KG1 (cell line): ENCODE results near the gene PLEKHB2.
"Not testable (repeated sequence)": the region's sequence is repeated elsewhere in the genome, so short reads cannot be mapped to it uniquely, and the experiment has no call there.

Source experiments
- DNase-seq: peaks from one replicate; lab custom pipeline; 2025; lab: John Stamatoyannopoulos, UW

The PLEKHB2 gene

DNA sequence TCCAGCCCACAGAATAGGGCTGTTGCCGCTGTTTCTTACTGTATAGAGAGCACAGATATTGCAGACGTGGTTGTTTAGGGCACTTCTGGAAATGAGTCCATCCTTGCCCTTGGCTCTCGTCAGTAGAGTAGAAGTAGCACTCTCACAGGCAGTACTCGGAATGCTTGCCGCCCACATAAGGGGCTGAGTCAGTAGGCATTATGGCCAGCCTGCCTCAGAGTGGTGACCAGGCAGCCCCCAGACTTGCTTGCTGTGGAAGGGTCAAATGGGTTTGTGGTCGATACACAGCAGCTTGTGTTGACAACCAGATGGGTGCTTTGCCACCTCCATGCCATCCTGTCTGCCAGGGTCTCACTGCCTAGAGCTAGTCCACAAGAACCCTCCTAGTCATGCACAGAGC, 38.7 kb downstream of the PLEKHB2 start:
- no peak for DNase-seq

DNA sequence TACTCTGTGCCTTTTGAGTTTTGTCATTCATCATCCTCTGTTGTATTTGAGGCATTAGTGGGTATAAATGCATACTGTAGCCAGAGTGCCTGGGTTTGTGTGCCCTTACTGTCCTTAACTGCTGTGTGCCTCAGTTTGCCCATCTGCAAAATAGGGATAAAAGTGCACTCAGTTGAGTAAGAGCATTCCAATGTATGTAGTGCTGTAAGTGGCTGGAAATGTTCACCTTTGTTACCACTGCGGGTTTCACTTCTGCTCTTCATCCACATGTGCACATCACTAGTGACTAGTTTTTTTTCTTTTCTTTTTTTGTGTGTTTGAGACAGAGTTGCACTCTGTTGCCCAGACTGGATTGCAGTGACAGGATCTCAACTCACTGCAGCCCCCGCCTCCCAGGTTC, 39.9 kb downstream of the PLEKHB2 start:
- no peak for DNase-seq

DNA sequence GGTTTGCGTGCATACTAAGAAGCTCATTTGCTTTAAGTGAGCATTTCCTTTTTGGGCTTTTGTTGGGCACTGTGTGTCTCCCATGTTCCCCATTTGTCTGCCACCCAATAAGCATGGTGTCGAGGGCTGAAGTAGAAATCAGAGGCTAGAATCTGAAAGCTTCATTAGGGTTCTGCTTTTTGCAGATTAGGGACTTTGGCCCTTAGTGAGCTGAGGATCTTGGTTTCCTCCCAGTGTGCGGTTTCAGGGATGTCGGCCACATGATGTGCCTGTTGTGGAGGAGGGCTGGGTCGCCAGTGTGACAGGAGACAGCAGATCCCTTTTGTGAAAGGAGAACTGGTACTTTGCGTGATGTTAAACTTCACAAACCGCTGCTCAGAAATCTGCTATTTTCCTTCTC, 41.1 kb downstream of the PLEKHB2 start:
- peak; percentile 45 for DNase-seq

DNA sequence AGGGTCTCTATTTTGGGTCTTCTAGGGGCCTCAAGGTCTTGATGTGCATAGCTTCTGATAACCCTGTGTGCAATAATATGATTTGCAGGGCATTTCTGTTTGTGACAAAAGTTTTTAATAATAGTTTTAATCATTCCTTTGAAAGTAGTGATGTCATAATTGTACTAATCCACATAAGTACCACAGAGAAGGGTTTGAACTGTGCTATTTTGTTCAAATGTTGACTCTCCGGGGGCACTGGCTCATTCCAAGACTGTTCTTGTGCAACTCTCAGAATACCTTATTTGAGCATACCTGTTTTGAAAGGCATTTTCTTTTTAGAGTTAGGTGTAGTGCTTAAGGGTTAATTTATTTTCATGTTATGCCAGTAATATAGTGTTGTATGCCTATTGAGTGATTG, 41.6 kb downstream of the PLEKHB2 start:
- no peak for DNase-seq

DNA sequence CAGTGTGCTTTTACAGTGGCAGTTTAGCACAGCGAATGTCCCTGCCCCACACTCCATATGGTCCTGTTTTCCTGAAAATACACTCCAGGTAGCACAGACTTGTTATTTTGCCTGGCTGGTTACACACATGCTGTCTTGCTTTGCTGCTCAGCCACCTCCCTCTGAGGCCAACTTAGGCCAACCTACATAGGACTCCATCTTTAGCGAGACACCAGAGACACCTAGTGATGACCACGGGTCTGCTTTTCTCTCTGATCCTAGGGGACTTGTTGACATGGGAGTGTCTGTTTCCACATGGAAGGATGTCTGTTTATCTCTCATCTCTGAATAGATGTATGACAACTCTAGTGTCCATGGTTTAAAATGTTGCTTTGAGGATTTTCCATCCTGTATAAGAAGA, 43.3 kb downstream of the PLEKHB2 start:
- no peak for DNase-seq

DNA sequence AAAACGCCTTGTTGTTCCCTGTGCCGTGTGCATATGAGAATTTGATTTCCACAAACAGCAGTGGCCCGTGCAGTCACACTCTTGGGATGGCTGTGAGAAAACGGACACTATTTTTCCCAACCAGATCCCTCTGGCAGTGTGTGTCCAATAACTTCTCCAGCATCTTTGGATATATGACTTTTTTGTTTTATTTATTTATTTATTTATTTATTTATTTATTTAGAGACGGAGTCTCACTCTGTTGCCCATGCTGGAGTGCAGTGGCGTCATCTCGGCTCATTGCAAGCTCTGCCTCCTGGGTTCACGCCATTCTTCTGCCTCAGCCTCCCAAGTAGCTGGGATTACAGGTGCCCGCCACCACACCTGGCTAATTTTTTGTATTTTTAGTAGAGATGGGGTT, 45.0 kb downstream of the PLEKHB2 start:
- DNase-seq = not testable (repeated sequence)

DNA sequence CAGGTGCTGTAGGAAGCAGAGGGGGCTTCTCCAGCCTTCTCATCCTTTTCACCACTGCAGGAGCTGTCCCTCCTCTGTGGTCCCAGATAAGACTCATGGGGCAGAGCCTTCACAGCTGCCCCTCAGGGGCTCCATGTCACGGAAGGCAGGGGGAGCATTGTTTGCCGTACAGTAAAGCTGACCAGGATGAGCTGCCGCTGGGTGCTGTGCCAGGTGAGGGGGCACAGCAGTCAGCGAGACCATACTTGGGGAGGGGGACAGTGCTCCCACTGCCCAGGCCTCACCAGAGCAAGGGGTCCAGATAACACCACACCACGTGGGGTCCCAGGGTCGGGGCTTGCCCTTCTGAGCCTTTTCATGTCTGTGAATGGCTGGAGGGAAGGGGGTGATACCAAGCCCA, 46.3 kb downstream of the PLEKHB2 start:
- no peak for DNase-seq

DNA sequence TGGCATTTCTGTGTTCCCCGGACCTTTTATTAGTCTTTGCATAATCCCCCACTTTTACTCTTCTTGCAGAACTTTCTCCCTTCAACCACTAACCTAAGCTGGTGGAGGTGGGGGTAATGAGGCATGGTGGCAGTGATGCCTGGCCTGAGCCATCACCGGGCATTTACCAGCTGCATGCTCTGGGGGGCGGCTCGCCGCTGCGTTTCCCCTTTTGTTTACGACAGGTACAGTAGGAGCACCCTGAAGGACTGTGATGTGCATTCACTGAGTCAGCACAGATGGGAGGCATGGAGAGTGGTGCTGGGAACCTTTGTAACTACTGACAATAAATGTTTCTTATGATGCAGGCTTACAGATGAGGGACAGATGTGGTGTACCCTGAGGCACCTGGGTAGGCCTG, 46.9 kb downstream of the PLEKHB2 start:
- DNase-seq = no peak

DNA sequence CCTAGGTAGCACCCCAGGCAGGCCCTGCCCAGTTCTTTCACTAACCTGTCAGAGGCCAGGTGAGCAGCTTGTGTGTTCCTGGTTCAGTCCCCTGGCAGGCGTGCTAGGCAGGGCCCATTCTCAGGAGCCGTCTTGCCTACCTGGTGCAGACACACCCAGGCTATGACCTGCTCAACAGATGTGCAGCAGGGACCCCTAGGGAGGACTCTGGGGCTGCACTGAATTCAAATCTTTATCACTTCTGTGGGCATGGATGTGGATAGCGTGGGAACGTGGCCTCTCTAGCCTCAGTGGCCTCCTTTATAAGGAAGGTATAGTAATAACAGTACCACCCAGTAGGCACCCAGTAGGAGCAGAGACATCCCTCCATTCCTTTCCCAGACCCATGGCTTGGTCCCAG, 48.4 kb downstream of the PLEKHB2 start:
- DNase-seq = no peak

DNA sequence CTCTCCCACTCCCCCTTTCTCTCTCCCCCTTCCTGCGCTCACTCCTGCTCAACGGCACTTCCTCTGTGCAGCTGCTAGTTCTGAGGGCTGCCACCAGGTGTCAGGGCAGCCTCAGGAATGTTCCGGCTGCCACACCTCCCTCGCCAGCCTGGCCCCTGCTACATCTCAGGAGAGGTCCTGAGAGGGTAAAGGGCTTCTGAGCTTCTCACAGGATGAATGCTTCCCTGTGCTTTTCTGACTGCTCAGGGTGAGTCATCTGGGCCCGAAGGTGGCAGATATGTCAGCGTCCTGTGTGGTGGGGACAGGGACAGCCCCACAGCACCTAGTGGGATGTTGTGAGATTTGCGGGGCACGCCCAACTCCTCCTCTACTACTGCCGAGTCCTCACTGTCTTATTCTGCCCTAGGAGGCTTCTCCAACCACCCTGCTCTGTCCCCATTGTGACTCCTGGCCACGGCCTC, 49.0 kb downstream of the PLEKHB2 start:
- DNase-seq = peak; percentile 7

DNA sequence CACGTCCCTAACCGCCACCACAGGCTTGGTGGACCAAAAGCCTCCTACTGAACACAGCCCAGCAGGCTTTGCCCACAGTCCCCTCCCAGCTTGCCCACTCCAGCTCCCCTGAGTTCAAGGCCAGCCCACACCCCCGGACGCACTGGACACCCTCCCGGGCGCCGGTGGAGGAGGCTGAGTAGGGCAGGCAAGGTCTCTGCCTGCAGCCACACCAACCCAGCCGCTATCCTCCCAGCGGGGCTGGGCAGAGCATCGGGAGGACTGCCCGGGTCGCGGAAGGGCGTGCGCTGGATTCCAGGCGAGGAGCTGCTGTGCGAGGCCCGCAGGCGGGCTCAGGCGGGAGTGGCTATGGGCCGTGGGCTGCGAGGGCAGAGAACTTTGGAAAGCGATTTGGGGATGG, 49.5 kb downstream of the PLEKHB2 start:
- no peak for DNase-seq

DNA sequence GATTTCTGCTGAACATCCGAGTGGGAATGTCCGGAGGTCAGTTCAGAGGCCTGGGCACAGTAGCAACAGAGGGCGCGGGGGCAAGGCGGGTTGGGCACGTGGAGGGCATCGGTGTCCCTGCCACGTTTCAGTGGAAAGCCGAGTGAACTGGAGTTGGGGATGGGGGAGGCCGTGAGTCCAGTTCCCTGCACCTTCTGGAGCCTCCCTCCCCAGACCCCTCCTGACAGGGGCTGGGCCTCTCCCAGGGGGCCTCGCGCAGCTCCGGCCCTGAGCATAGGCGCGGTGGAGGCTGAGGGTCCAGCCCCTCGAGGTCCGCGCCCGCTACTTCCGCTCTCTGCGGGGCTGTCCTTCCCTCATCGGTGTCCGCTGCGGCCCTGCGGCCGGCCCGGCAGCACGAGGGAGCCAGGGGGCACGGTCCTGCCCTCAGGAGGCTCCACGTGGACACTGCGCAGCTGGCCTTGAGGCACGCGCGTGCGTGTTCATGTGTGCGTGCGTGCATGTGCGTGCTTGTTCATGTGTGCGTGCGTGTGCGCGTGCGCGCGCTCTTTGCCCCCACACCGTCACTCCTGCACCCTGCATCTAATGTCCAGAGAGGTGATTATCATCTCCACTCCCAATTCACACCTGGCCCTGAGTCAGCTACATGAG, 50.2 kb downstream of the PLEKHB2 start:
- DNase-seq = no peak

DNA sequence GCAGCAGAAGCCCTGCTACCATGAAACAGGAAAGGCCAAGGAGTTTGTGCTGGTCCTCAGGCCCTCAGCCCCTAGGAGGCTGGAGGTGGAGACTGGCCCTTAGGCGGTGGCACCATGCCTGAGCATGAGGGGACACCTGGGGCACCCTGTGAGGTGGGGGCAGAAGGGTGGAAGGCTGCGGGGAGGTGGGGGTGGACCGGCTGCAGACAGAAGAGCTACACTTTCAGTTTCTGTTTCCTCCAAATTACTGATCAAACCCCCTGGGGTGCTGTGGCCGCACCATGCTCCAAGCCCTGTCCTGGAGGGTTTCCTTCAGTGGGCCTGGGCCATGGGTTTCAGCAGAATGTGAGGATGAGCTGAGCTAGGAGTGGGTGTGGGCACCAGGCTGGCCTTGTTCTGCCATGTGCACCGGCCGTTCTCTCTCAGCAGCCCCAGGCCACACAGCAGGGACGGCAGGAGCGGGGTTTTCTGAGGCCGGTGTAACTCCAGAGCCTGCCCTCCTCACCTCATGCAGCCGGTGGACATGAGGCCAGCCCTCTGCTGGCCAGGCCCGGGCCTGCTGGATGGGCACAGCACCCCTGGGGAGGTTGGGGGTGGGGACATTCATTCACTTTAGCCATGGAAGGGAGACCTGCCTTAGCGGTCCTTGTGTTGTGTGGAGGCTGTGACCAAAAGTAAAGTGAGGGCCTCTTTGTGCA, 51.5 kb downstream of the PLEKHB2 start:
- no peak for DNase-seq

DNA sequence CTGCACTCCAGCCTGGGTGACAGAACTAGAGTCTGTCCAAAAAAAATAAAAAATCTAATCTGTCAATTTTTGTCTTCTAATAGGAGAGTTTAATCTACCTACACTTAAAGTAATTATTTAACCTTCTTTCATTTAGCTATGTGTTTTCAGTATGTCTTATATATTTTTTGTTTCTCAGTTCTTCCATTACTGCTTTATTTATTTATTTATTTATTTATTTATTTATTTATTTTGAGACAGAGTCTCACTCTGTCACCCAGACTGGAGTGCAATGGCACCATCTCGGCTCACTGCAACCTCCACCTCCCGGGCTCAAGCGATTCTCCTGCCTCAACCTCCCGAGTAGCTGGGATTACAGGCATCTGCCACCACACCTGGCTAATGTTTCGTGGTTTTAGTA, 60.4 kb downstream of the PLEKHB2 start:
- DNase-seq = not testable (repeated sequence)

DNA sequence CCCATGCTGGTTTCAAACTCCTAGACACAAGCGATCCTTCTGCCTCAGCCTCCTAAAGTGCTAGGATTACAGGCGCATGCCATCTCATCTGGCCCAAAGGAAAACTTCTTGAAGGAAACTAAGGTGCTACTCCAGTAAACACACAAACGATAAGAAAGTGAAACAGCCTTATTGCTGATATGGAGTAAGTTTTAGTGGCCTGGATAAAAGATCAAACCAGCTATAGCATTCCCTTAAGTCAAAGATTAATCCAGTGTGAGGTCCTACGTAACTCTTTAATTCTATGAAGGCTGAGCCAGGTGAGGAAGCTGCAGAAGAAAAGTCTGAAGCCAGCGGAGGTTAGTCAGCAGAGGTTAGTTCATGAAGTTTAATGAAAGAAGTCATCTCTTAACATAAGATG, 63.4 kb downstream of the PLEKHB2 start:
- DNase-seq = no peak

DNA sequence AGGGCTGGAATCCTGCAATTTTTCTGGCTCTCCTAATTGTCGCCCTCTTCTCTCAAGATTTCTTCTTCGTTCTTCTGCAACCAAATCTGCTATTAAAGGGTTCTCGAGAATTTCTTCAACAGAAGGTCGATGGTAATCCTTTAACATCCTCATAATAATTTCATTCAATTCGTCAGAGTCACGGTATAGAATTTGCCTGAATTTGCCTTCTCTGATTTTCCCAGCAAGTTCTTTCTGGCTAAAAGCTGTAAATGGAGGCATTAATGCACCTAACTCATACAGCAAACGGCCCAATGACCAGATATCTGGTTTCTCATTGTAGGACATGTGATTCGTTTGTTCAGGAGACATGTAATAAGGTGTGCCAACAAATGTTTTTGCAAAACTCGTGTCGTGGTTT, 72.9 kb downstream of the PLEKHB2 start:
- not testable (repeated sequence) for DNase-seq

DNA sequence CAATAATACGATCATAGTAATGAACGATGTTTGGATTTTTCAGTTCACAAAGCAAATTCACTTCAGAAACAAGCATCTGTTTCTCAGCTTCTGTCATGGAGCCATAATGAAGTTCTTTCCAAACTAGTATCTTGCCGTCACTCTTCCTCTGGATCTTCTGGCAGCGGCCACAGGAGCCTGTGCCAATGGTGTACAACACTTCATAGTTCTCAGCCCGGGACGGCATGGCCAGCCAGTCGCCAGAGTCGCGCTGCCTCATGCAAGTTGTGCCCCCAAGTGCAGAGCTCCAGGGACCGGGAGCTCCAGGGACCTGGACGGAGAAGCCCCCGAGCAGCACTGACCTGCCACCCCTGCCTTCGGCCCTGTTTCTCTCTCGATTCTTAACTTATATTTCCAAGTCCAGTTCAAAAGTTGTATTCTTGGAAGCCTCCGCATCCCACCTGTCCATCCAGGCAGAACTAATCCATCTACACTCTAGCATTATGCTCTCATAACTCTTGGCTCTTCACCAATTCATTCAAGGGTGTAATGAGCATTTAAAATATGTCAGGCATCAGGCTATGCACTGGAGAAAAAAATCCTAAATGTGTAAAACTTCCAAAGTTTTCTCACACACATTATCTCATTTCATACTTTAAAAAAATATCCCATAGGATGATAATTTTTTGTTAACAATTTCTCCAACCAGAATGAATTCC, 73.7 kb downstream of the PLEKHB2 start:
- not testable (repeated sequence) for DNase-seq

DNA sequence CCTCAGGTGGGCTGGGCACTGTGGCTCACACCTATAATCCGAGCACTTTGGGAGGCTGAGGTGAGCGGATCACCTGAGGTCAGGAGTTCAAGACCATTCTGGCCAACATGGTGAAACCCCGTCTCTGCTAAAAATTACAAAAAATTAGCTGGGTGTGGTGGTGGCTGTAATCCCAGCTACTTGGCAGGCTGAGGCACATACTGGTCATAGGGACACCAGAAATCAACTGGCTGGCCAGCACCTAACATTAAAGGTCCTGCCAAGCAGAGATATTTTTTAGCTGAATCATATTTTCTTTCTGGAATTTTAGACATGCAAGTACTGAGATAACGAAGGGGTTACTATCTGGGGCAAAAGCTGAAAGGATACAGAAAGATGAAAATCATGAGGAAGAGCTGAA, 76.3 kb downstream of the PLEKHB2 start:
- not testable (repeated sequence) for DNase-seq

DNA sequence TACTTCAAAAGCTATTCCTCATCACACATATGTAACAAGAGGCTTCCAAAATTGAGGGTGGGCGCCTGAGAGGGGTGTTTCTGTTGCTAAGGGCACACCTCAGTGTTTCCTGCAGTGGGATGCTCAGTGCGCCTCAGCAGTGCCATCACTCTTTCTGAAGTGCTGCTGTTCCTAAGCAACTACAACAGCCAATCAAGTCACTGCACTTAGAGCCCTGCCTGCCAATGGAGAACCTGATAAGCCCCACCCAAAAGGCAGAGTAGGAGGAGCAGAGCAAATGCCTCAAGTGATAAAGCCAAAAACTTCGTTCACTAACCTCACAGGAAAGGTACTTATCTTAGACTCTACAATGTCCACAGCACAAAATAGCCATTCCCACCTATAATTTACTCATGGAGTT, 88.3 kb downstream of the PLEKHB2 start:
- DNase-seq = not testable (repeated sequence)

DNA sequence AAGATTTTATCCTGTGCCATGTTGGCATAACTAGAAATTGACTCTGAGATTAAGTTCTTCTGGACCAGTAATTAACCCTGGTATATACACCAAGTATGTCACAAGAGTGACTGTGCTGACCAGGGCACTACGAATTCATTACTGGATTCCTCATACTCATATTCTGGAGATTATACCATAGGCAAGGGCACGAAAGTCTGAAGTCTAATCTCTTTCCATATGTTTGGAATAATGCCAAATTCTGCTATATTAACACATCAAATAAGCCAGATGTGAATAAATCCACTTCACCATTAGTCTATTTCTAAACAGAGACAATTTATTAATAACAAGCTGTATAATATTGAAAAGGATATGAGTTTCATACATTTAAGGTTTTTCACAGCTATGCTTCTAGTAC, 91.0 kb downstream of the PLEKHB2 start:
- DNase-seq = not testable (repeated sequence)
